GM18507 (cell line): Measurements from ENCODE around the gene ZNF236.
"Not testable (repeated sequence)": the region's sequence is repeated elsewhere in the genome, so short reads cannot be mapped to it uniquely, and the experiment has no call there.

Experiments
- DNase-seq: peaks from one replicate; pipeline ENCODE4 v3.0.0; 2011; ENCODE audit warnings: low read depth; ENCODE audit not compliant: insufficient read length; ENCODE audit errors: extremely low spot score
- FAIRE-seq: peaks from 2 replicates; lab custom pipeline; 2011; peaks lifted over from hg19 to GRCh38; lab: Jason Lieb, UNC

Gene ZNF236

GRCh38 chr18:76962851-76963250 lies 140.5 kb downstream of the ZNF236 start:
- DNase-seq (no peak), FAIRE-seq (no peak)

GRCh38 chr18:76963936-76964335 lies 141.6 kb downstream of the ZNF236 start:
- FAIRE-seq (peak; percentile 84), DNase-seq (no peak)

GRCh38 chr18:76965555-76966151 lies 143.3 kb downstream of the ZNF236 start:
- DNase-seq, result not testable (repeated sequence)
- FAIRE-seq, result peak; percentile 73

GRCh38 chr18:76967299-76967698 lies 144.9 kb downstream of the ZNF236 start:
- FAIRE-seq, result peak; percentile 87
- DNase-seq, result not testable (repeated sequence)

GRCh38 chr18:76967721-76968472 lies 145.5 kb downstream of the ZNF236 start:
- no peak for FAIRE-seq
- DNase-seq, result no peak

GRCh38 chr18:76970770-76971559 lies 148.6 kb downstream of the ZNF236 start:
- FAIRE-seq (no peak), DNase-seq (no peak)

- FAIRE-seq (no peak), DNase-seq (no peak)
These were observed 149.9 kb downstream of the ZNF236 start for GRCh38 chr18:76972241-76972640.

GRCh38 chr18:76972846-76973519 lies 150.6 kb downstream of the ZNF236 start:
- FAIRE-seq (no peak), DNase-seq (no peak)

- FAIRE-seq, result no peak
- no peak for DNase-seq
These were observed 151.3 kb downstream of the ZNF236 start for GRCh38 chr18:76973520-76974266.

GRCh38 chr18:76974386-76974785 lies 152.0 kb downstream of the ZNF236 start:
- DNase-seq (no peak), FAIRE-seq (no peak)

- no peak for FAIRE-seq
- DNase-seq, result no peak
These were observed 153.3 kb downstream of the ZNF236 start for GRCh38 chr18:76975577-76976110.

GRCh38 chr18:76977108-76977621 lies 154.8 kb downstream of the ZNF236 start:
- DNase-seq (no peak), FAIRE-seq (no peak)

- DNase-seq (no peak), FAIRE-seq (no peak)
These were observed 155.4 kb downstream of the ZNF236 start for GRCh38 chr18:76977684-76978232.

GRCh38 chr18:76978616-76979015 lies 156.3 kb downstream of the ZNF236 start:
- FAIRE-seq (no peak), DNase-seq (no peak)

GRCh38 chr18:76979111-76979751 lies 156.9 kb downstream of the ZNF236 start:
- DNase-seq (no peak), FAIRE-seq (no peak)

- FAIRE-seq, result no peak
These were observed 157.5 kb downstream of the ZNF236 start for GRCh38 chr18:76979906-76980305.

GRCh38 chr18:76980663-76981395 lies 158.5 kb downstream of the ZNF236 start:
- no peak for FAIRE-seq

More at GRCh38 chr18:76979906-76980305, 157.5 kb downstream of the ZNF236 start:
- no peak for DNase-seq

More at GRCh38 chr18:76980663-76981395, 158.5 kb downstream of the ZNF236 start:
- no peak for DNase-seq
